PC-3 (cell line): ENCODE results near the gene CELA2B. TPM values are rescaled to one million over a fixed set of nuclear protein-coding genes. Genes with fewer than 3 reads are reported as not detected.

Source experiments
- ATAC-seq: fragments of 200-7000 bp; cut with Tn5 transposase; 2 replicates; pipeline ENCODE4 v1.9.1; 2020; ENCODE audit warnings: mild to moderate bottlenecking, moderate library complexity
- BruUV-seq: library from RNA; stranded (reverse); fragments of 400-500 nt; replicated peaks from 2 replicates; lab custom pipeline; 2021; lab: Mats Ljungman, UMichigan
- CTCF ChIA-PET: fragments of 300-600 bp; sonication (Branson Sonifier 250); formaldehyde crosslinking; loops from one replicate; lab custom pipeline; 2022; ENCODE audit warnings: antibody characterized with exemption; lab: Charles Lee
- POLR2A ChIA-PET: fragments of 300-600 bp; sonication (Branson Sonifier 250); formaldehyde crosslinking; loops from one replicate; lab custom pipeline; 2022; ENCODE audit warnings: antibody characterized with exemption; ENCODE audit not compliant: unreplicated experiment; lab: Charles Lee
- DNase-seq: peaks from one replicate; pipeline ENCODE4 v3.0.0-alpha.2; 2015
- H2AFZ ChIP-seq: fragments of 300-600 bp; sonication (generic); 2 replicates; pipeline ENCODE4 v1.6.0; 2016; ENCODE audit warnings: antibody characterized with exemption, low read length
- H3F3A ChIP-seq: fragments of 300-600 bp; sonication (generic); one replicate; pipeline ENCODE4 v1.6.0; 2017; ENCODE audit warnings: antibody characterized with exemption, low read length, control low read depth, mild to moderate bottlenecking; ENCODE audit not compliant: unreplicated experiment
- H3K27ac ChIP-seq: fragments of 300-600 bp; sonication (generic); 2 replicates; pipeline ENCODE4 v1.5.1; 2016; ENCODE audit warnings: mild to moderate bottlenecking, low read length
- H3K27me3 ChIP-seq: fragments of 300-600 bp; sonication (generic); 2 replicates; pipeline ENCODE4 v1.6.1; 2016; ENCODE audit warnings: low read length, mixed read lengths
- H3K36me3 ChIP-seq: fragments of 300-600 bp; sonication (generic); 2 replicates; pipeline ENCODE4 v1.6.1; 2016; ENCODE audit warnings: low read depth, mixed run types, low read length, mixed read lengths
- H3K4me1 ChIP-seq: fragments of 300-600 bp; sonication (generic); 2 replicates; pipeline ENCODE4 v1.5.1; 2016; ENCODE audit warnings: low read length; ENCODE audit not compliant: insufficient read depth
- H3K4me2 ChIP-seq: fragments of 300-600 bp; sonication (generic); 2 replicates; pipeline ENCODE4 v1.6.0; 2016; ENCODE audit warnings: low read length
- H3K4me3 ChIP-seq: fragments of 300-600 bp; sonication (generic); 2 replicates; pipeline ENCODE4 v1.5.1; 2016; ENCODE audit warnings: mild to moderate bottlenecking, low read length, mixed read lengths
- H3K79me2 ChIP-seq: fragments of 300-600 bp; sonication (generic); 2 replicates; pipeline ENCODE4 v1.6.1; 2017; ENCODE audit warnings: low read length, mixed read lengths
- H3K9ac ChIP-seq: fragments of 300-600 bp; sonication (generic); 2 replicates; pipeline ENCODE4 v1.6.0; 2016; ENCODE audit warnings: mild to moderate bottlenecking, low read length
- H3K9me2 ChIP-seq: fragments of 300-600 bp; sonication (generic); replicated peaks from 2 replicates; pipeline ENCODE4 v1.6.1; 2016; ENCODE audit warnings: mixed run types, low read length, mixed read lengths
- H3K9me3 ChIP-seq: fragments of 300-600 bp; sonication (generic); 2 replicates; pipeline ENCODE4 v1.6.1; 2016; ENCODE audit warnings: low read length, mixed read lengths
- H4K20me1 ChIP-seq: fragments of 300-600 bp; sonication (generic); 2 replicates; pipeline ENCODE4 v1.6.1; 2016; ENCODE audit warnings: low read length, mixed read lengths
- CTCF ChIP-seq: fragments of 300-600 bp; sonication (generic); conservative IDR thresholded peaks from 2 replicates; pipeline ENCODE4 v1.5.1; 2017; ENCODE audit warnings: antibody characterized with exemption, low read depth, mild to moderate bottlenecking, low read length
- EZH2 ChIP-seq: fragments of 300-600 bp; sonication (generic); IDR thresholded peaks from one replicate; pipeline ENCODE4 v1.6.1; 2017; ENCODE audit warnings: antibody characterized with exemption, mild to moderate bottlenecking, low read length; ENCODE audit not compliant: unreplicated experiment
- EZH2phosphoT487 ChIP-seq: fragments of 300-600 bp; sonication (generic); IDR thresholded peaks from 2 replicates; pipeline ENCODE4 v1.6.1; 2018; ENCODE audit warnings: mild to moderate bottlenecking, antibody characterized with exemption, low read length, borderline replicate concordance
- intact Hi-C: fragments of 100-400 bp; cut with micrococcal nuclease; formaldehyde crosslinking; loops from 2 replicates; pipeline ENCODE4 v1.9.0; 2023
- total RNA-seq: library from RNA; depleted of rRNA; stranded (reverse); fragments of >200 nt; gene quantifications from 2 replicates; pipeline ENCODE4 v1.2.3, GENCODE V29; 2014

The CELA2B gene
- total RNA-seq, 1 experiment from 2014 or later = not detected

GRCh38 chr1:15452866-15453571 lies 22.9 kb upstream of the CELA2B start:
- Histone ChIP-seq H3K27me3 (no peaks in the 10 kb centered on the region), H3K9me3 (no peaks in the 10 kb centered on the region), H3K27ac (no peak overlapping the region), H3K4me3 (no peak overlapping the region), H2AFZ (no peak overlapping the region), H3F3A (no peaks in the 10 kb centered on the region), H4K20me1 (no peaks in the 10 kb centered on the region), H3K9me2 (no peaks in the 10 kb centered on the region), H3K9ac (no peak overlapping the region), H3K79me2 (no peaks in the 10 kb centered on the region), H3K36me3 (no peaks in the 10 kb centered on the region), H3K4me2 (no peak overlapping the region), H3K4me1 (peaks cover 11% of the 10 kb centered on the region; the same call in 1 of the 2 replicates)
- CTCF ChIA-PET = no interaction called here
- intact Hi-C loops = loop anchor here (5.0 kb wide), 1 partner anchor 49 kb away; no protein-coding TSS in a partner anchor
- no peak for ATAC-seq
- no peak for TF ChIP-seq EZH2phosphoT487
- TF ChIP-seq EZH2 = no peak
- no peak for TF ChIP-seq CTCF
- POLR2A ChIA-PET = no interaction called here
- no TSS peak for BruUV-seq
- no peak for DNase-seq

- H3K27me3 ChIP-seq = no peaks in the 10 kb centered on the region
- ChIA-PET POLR2A (no interaction called here), CTCF (no interaction called here)
- no peak overlapping the region for H3K9ac ChIP-seq
- H2AFZ ChIP-seq = no peak overlapping the region
- H3K9me3 ChIP-seq = no peaks in the 10 kb centered on the region
- TF ChIP-seq CTCF (no peak), EZH2phosphoT487 (no peak), EZH2 (no peak)
- no peak for DNase-seq
- H3F3A ChIP-seq = no peaks in the 10 kb centered on the region
- no TSS peak for BruUV-seq
- H3K79me2 ChIP-seq = no peaks in the 10 kb centered on the region
- H3K4me1 ChIP-seq = peaks cover 11% of the 10 kb centered on the region; the same call in 1 of the 2 replicates
- H3K27ac ChIP-seq = peak overlapping the region; percentile 18; the same call in 1 of the 2 replicates
- H4K20me1 ChIP-seq = no peaks in the 10 kb centered on the region
- H3K9me2 ChIP-seq = no peaks in the 10 kb centered on the region
- intact Hi-C loops = loop anchor here (5.0 kb wide), 1 partner anchor 49 kb away; no protein-coding TSS in a partner anchor
- H3K36me3 ChIP-seq = no peaks in the 10 kb centered on the region
- ATAC-seq = no peak
- 0 out of 2 replicates have a peak overlapping the region, but pooled peaks have one; percentile 9 for H3K4me2 ChIP-seq
- H3K4me3 ChIP-seq = no peak overlapping the region
Observed at GRCh38 chr1:15453734-15454133, 22.2 kb upstream of the CELA2B start.

- DNase-seq (peak; percentile 77), ATAC-seq (peak; percentile 78)
- intact Hi-C loops = loop anchor here (5.0 kb wide), 1 partner anchor 48 kb away; no protein-coding TSS in a partner anchor
- BruUV-seq = no TSS peak
- TF ChIP-seq EZH2 (no peak), EZH2phosphoT487 (no peak), CTCF (no peak)
- H3K27me3 ChIP-seq = no peaks in the 10 kb centered on the region
- H3K79me2 ChIP-seq = no peaks in the 10 kb centered on the region
- 0 out of 2 replicates have a peak overlapping the region, but pooled peaks have one; percentile 9 for H3K4me2 ChIP-seq
- H3K4me3 ChIP-seq = no peak overlapping the region
- no peak overlapping the region for H2AFZ ChIP-seq
- peaks cover 11% of the 10 kb centered on the region; the same call in 1 of the 2 replicates for H3K4me1 ChIP-seq
- no peaks in the 10 kb centered on the region for H4K20me1 ChIP-seq
- no peak overlapping the region for H3K9ac ChIP-seq
- no peaks in the 10 kb centered on the region for H3K36me3 ChIP-seq
- H3K27ac ChIP-seq = peak overlapping the region; percentile 18; the same call in 1 of the 2 replicates
- no peaks in the 10 kb centered on the region for H3F3A ChIP-seq
- H3K9me2 ChIP-seq = no peaks in the 10 kb centered on the region
- ChIA-PET POLR2A (no interaction called here), CTCF (no interaction called here)
- no peaks in the 10 kb centered on the region for H3K9me3 ChIP-seq
Observed at GRCh38 chr1:15454256-15454655, 21.6 kb upstream of the CELA2B start.
